Aorta (tissue), 5 donors: Measurements from ENCODE around the gene GOLGA6L22. TPM values are rescaled to one million over a fixed set of nuclear protein-coding genes. Genes with fewer than 3 reads are reported as not detected.
"Not testable (repeated sequence)": the region's sequence is repeated elsewhere in the genome, so short reads cannot be mapped to it uniquely, and the experiment has no call there.

Experiments
- ATAC-seq: fragments of 200-7000 bp; cut with Tn5 transposase; one replicate; pipeline ENCODE4 v1.9.1; 2022; ENCODE audit warnings: moderate library complexity; ENCODE audit not compliant: low FRiP score
- DNase-seq, 2 donors: peaks; one replicate each; pipeline ENCODE4 v3.0.0-alpha.2; 2020
- H3K27ac ChIP-seq, 2 donors: one replicate each; pipeline ENCODE4 v1.5.1; 2013; ENCODE audit warnings: low read length in 2 of 2, mild to moderate bottlenecking in 2 of 2, moderate library complexity in 2 of 2, control low read depth in 1 of 2, inconsistent platforms in 1 of 2, low read depth in 1 of 2
- H3K27me3 ChIP-seq, 2 donors: one replicate each; pipeline ENCODE4 v1.6.1; 2013; ENCODE audit warnings: control low read depth in 1 of 2, low read length in 1 of 2, mild to moderate bottlenecking in 1 of 2, moderate library complexity in 1 of 2; ENCODE audit not compliant: insufficient read depth in 2 of 2, control insufficient read depth in 1 of 2
- H3K36me3 ChIP-seq, 2 donors: one replicate each; pipeline ENCODE4 v1.6.1; 2013; ENCODE audit warnings: control low read depth in 1 of 2, low read length in 1 of 2, mild to moderate bottlenecking in 1 of 2; ENCODE audit not compliant: insufficient read depth in 2 of 2, control insufficient read depth in 1 of 2
- H3K4me1 ChIP-seq, 2 donors: one replicate each; pipeline ENCODE4 v1.6.1; 2013; ENCODE audit warnings: low read length in 2 of 2, control low read depth in 1 of 2, mild to moderate bottlenecking in 1 of 2, moderate library complexity in 1 of 2; ENCODE audit not compliant: insufficient read depth in 2 of 2, control insufficient read depth in 1 of 2
- H3K4me3 ChIP-seq, 2 donors: one replicate each; pipeline ENCODE4 v1.5.1; 2013; ENCODE audit warnings: low read length in 2 of 2, control low read depth in 1 of 2, mild to moderate bottlenecking in 1 of 2
- H3K9me3 ChIP-seq: one replicate; pipeline ENCODE4 v1.6.1; 2013; ENCODE audit warnings: mild to moderate bottlenecking, low read length; ENCODE audit not compliant: control insufficient read depth
- WGBS, 2 donors: extraction: QIAGEN DNeasy Blood & Tissue Kit; methylation state at CpG; one replicate each; pipeline ENCODE4 v1.1.7; 2013; 5-methylcytosine and 5-hydroxymethylcytosine counted together
- intact Hi-C, 2 donors: fragments of 100-400 bp; cut with DNase I; formaldehyde crosslinking; loops; one replicate each; pipeline versions ENCODE4 v1.14.2 to v1.15.0; 2022
- long read RNA-seq, 2 donors: library from polyadenylated mRNA; unstranded; transcript quantifications; one replicate each; pipeline ENCODE4 v2.0.0, GENCODE V29; 2020 to 2021
- polyA plus RNA-seq, 2 donors: library from polyadenylated mRNA; stranded (reverse); fragments of 200-250 nt; gene quantifications; one replicate each; pipeline ENCODE4 v1.2.3, GENCODE V29; 2013
- total RNA-seq, 2 donors: library from RNA; stranded (reverse); fragmentation: NEBNext Ultra II Directional; extraction: Animal tissue kit (Norgen Biotek cat#: 25700); gene quantifications; one replicate each; pipeline ENCODE4 v1.2.1, GENCODE V29; 2021
- donor health status: healthy with polysubstance abuse.
- donor health status: Bipolar disorder and iron deficiency.
- donor health status: DM: no; HTN: no; CAD: no.
- donor health status: DM: no; HTN: no; CAD: no.
- donor health status: DM: yes; HTN: yes; CAD: no.

The GOLGA6L22 gene
- total RNA-seq (not detected), polyA plus RNA-seq (not detected)
- long read RNA-seq, donor 1, result 0 reads
- long read RNA-seq, donor 2, result 0 reads

GRCh38 chr15:22458603-22459002 lies at the start of gene GOLGA6L22:
Gene GOLGA6L22 (plus strand): TSS chr15:22458903. CDS start chr15:22458994, 91 bp downstream.
- H3K4me1 ChIP-seq, H3K27ac ChIP-seq, ATAC-seq, H3K4me3 ChIP-seq, H3K9me3 ChIP-seq, intact Hi-C loops, H3K27me3 ChIP-seq, H3K36me3 ChIP-seq, DNase-seq: not testable (repeated sequence)
- WGBS, 2 donors, result no CpG with 5 or more reads among the region's 7 CpGs

GRCh38 chr15:22417288-22417687 lies 41.4 kb upstream of the GOLGA6L22 start:
- DNase-seq, H3K4me1 ChIP-seq, H3K4me3 ChIP-seq, H3K27ac ChIP-seq, H3K27me3 ChIP-seq, intact Hi-C loops, H3K9me3 ChIP-seq, ATAC-seq, H3K36me3 ChIP-seq: not testable (repeated sequence)
- WGBS, 2 donors, result 30 to 84% methylated on average over 6 to 10 of the region's 19 CpGs

GRCh38 chr15:22417795-22418194 lies 40.9 kb upstream of the GOLGA6L22 start:
- H3K9me3 ChIP-seq, H3K4me3 ChIP-seq, H3K4me1 ChIP-seq, intact Hi-C loops, H3K36me3 ChIP-seq, H3K27me3 ChIP-seq, DNase-seq, H3K27ac ChIP-seq: not testable (repeated sequence)
- ATAC-seq, result peak; percentile 19
- 11 to 78% methylated on average over 7 to 12 of the region's 22 CpGs for WGBS, 2 donors

GRCh38 chr15:22418212-22418611 lies 40.5 kb upstream of the GOLGA6L22 start:
- H3K27ac ChIP-seq, H3K9me3 ChIP-seq, H3K36me3 ChIP-seq, DNase-seq, H3K4me1 ChIP-seq, intact Hi-C loops, H3K27me3 ChIP-seq, H3K4me3 ChIP-seq: not testable (repeated sequence)
- no CpG with 5 or more reads among the region's 29 CpGs for WGBS, 2 donors
- peak; percentile 41 for ATAC-seq

- 27 to 87% methylated on average over 14 to 17 of the region's 33 CpGs for WGBS, 2 donors
- H3K27me3 ChIP-seq, H3K9me3 ChIP-seq, H3K4me3 ChIP-seq, H3K36me3 ChIP-seq, intact Hi-C loops, H3K27ac ChIP-seq, H3K4me1 ChIP-seq: not testable (repeated sequence)
- peak; percentile 52 for ATAC-seq
- DNase-seq, result peak in 1 of 2 donors; percentile 46
Observed at GRCh38 chr15:22418666-22419065, 40.0 kb upstream of the GOLGA6L22 start.

GRCh38 chr15:22420340-22420739 lies 38.4 kb upstream of the GOLGA6L22 start:
- H3K27me3 ChIP-seq, intact Hi-C loops, H3K4me3 ChIP-seq, ATAC-seq, H3K27ac ChIP-seq, H3K36me3 ChIP-seq, H3K4me1 ChIP-seq, H3K9me3 ChIP-seq, DNase-seq: not testable (repeated sequence)
- WGBS, 2 donors, result 28 to 33% methylated on average over 9 of the region's 13 CpGs

- H3K36me3 ChIP-seq, H3K27me3 ChIP-seq, H3K27ac ChIP-seq, DNase-seq, H3K9me3 ChIP-seq, intact Hi-C loops, ATAC-seq, H3K4me3 ChIP-seq, H3K4me1 ChIP-seq: not testable (repeated sequence)
- WGBS, 2 donors, result 53 to 67% methylated on average over 4 to 7 of the region's 11 CpGs
Observed at GRCh38 chr15:22429426-22429825, 29.3 kb upstream of the GOLGA6L22 start.

GRCh38 chr15:22431687-22432086 lies 27.0 kb upstream of the GOLGA6L22 start:
- H3K36me3 ChIP-seq, DNase-seq, intact Hi-C loops, H3K4me3 ChIP-seq, H3K27me3 ChIP-seq, H3K9me3 ChIP-seq, ATAC-seq, H3K27ac ChIP-seq, H3K4me1 ChIP-seq: not testable (repeated sequence)
- WGBS, 2 donors, result 91 to 92% methylated on average over 4 to 7 of the region's 8 CpGs

- DNase-seq, result peak; percentile 72 to 89
- H3K36me3 ChIP-seq, intact Hi-C loops, H3K4me1 ChIP-seq, H3K4me3 ChIP-seq, H3K27ac ChIP-seq, H3K9me3 ChIP-seq, H3K27me3 ChIP-seq, ATAC-seq: not testable (repeated sequence)
- WGBS, 2 donors, result 0 to 2% methylated on average over 32 to 53 of the region's 86 CpGs
Observed at GRCh38 chr15:22494490-22495113, 35.9 kb downstream of the GOLGA6L22 start.
